GM19239 (cell line): ENCODE measurements around the gene FRG2.
"Not testable (repeated sequence)": the region's sequence is repeated elsewhere in the genome, so short reads cannot be mapped to it uniquely, and the experiment has no call there.

Experiments
- DNase-seq: peaks from one replicate; pipeline ENCODE4 v3.0.0; 2011; ENCODE audit warnings: low spot score; ENCODE audit not compliant: insufficient read length
- FAIRE-seq: peaks from 2 replicates; lab custom pipeline; 2011; peaks lifted over from hg19 to GRCh38; lab: Jason Lieb, UNC

The FRG2 gene

GRCh38 chr4:190027156-190027555 lies at the start of gene FRG2:
TSS of gene FRG2 (minus strand) at chr4:190027256. CDS start at chr4:190027204, 52 bp downstream.
- not testable (repeated sequence) for FAIRE-seq, DNase-seq

GRCh38 chr4:190068351-190068750 lies 41.3 kb upstream of the FRG2 start:
- not testable (repeated sequence) for DNase-seq, FAIRE-seq

- not testable (repeated sequence) for DNase-seq, FAIRE-seq
Observed at GRCh38 chr4:190064805-190065204, 37.7 kb upstream of the FRG2 start.

GRCh38 chr4:190064342-190064741 lies 37.3 kb upstream of the FRG2 start, which contains the start of gene DBET:
TSS of gene DBET (plus strand) at chr4:190064502.
- FAIRE-seq, DNase-seq: not testable (repeated sequence)

GRCh38 chr4:190058997-190059396 lies 31.9 kb upstream of the FRG2 start:
- not testable (repeated sequence) for DNase-seq, FAIRE-seq

- FAIRE-seq, DNase-seq: not testable (repeated sequence)
Observed at GRCh38 chr4:190049378-190050239, 22.6 kb upstream of the FRG2 start.

- FAIRE-seq, DNase-seq: not testable (repeated sequence)
Observed at GRCh38 chr4:190047627-190048026, 20.6 kb upstream of the FRG2 start.

GRCh38 chr4:190040873-190041272 lies 13.8 kb upstream of the FRG2 start:
- not testable (repeated sequence) for DNase-seq, FAIRE-seq

GRCh38 chr4:190037704-190038388 lies 10.8 kb upstream of the FRG2 start:
- not testable (repeated sequence) for FAIRE-seq, DNase-seq

- FAIRE-seq, DNase-seq: not testable (repeated sequence)
Observed at GRCh38 chr4:190031264-190031663, 4.2 kb upstream of the FRG2 start.

- not testable (repeated sequence) for DNase-seq, FAIRE-seq
Observed at GRCh38 chr4:190022614-190023281, 4.3 kb downstream of the FRG2 start.

- not testable (repeated sequence) for FAIRE-seq, DNase-seq
Observed at GRCh38 chr4:190021973-190022372, 5.1 kb downstream of the FRG2 start.

- no peak for DNase-seq
- FAIRE-seq = peak; percentile 66
Observed at GRCh38 chr4:190020790-190021717, 6.0 kb downstream of the FRG2 start.

GRCh38 chr4:190019859-190020463 lies 7.1 kb downstream of the FRG2 start:
- not testable (repeated sequence) for DNase-seq, FAIRE-seq

GRCh38 chr4:190019023-190019858 lies 7.8 kb downstream of the FRG2 start:
- no peak for FAIRE-seq

GRCh38 chr4:190018201-190018920 lies 8.7 kb downstream of the FRG2 start:
- no peak for FAIRE-seq
- DNase-seq = no peak

More at GRCh38 chr4:190019023-190019858, 7.8 kb downstream of the FRG2 start:
- no peak for DNase-seq
